Measurements from ENCODE around the gene COQ5.

DNA sequence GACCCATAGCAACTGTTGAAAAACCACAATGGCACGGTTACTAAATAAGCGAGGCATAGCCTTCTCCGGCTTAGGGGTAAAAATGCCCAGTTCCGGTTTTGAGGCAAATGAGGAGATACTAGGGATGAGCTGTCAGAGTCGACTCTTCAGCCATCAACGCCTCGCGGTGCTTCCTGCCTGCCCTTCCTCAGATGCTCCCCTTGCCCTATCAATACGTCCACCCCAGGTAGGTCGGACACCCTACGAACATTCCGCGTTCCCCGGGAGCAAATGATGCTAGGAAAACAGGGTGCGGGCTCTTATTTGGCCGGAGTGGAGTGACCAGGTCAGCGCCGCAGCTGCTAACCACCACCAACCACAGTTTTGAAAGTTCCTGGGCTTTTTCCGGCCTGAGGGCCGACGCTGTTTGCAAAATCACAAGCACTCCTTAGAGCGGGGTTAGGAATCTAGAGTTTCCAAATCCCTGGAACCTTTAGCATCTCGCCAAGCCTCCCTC lies 60.6 kb downstream of the COQ5 start:
- TF ChIP-seq POLR2AphosphoS5 (IDR thresholded peaks at IDR 0.05; ENCODE audit: low read depth, low read length) (no peak; the same call in 1 of the 2 replicates), SIN3A (IDR thresholded peaks at IDR 0.05; ENCODE audit: borderline replicate concordance, insufficient read depth, low read length) (peak; percentile 73; the same call in 1 of the 2 replicates)

Measured in PFSK-1 (cell line).